SJSA1 (cell line): ENCODE measurements around the gene ATRNL1. TPM values are rescaled to one million over a fixed set of nuclear protein-coding genes. Genes with fewer than 3 reads are reported as not detected.

Experiments
- DNase-seq, 2 experiments: peaks; one replicate each; pipeline ENCODE4 v3.0.0-alpha.2; 2015 to 2020; ENCODE audit warnings: low spot score in 2 of 2, low read depth in 1 of 2
- H3K27ac ChIP-seq: fragments of 250-450 bp; sonication (Bioruptor Pico); 2 replicates; pipeline ENCODE4 v1.5.1; 2020; ENCODE audit warnings: mild to moderate bottlenecking, moderate library complexity
- H3K27me3 ChIP-seq: fragments of 250-450 bp; sonication (Bioruptor Pico); replicated peaks from 2 replicates; pipeline ENCODE4 v1.5.1; 2020; ENCODE audit warnings: mild to moderate bottlenecking, moderate library complexity
- H3K36me3 ChIP-seq: fragments of 250-450 bp; sonication (Bioruptor Pico); 2 replicates; pipeline ENCODE4 v1.5.1; 2020; ENCODE audit warnings: mild to moderate bottlenecking
- H3K4me1 ChIP-seq: fragments of 250-450 bp; sonication (Bioruptor Pico); replicated peaks from 2 replicates; pipeline ENCODE4 v1.6.1; 2021; ENCODE audit warnings: mild to moderate bottlenecking
- H3K4me3 ChIP-seq: fragments of 250-450 bp; sonication (Bioruptor Pico); 2 replicates; pipeline ENCODE4 v1.5.1; 2020; ENCODE audit warnings: mild to moderate bottlenecking
- H3K9me3 ChIP-seq: fragments of 250-450 bp; sonication (Bioruptor Pico); replicated peaks from 2 replicates; pipeline ENCODE4 v1.5.1; 2020; ENCODE audit warnings: mild to moderate bottlenecking
- total RNA-seq: library from RNA; depleted of rRNA; stranded (reverse); fragments of >200 nt; shearing (Covaris generic); gene quantifications from 2 replicates; pipeline ENCODE4 v1.2.3, GENCODE V29; 2014

ATRNL1 gene
- total RNA-seq, 1 experiment from 2014 or later = 32.1 TPM

GRCh38 chr10:115063701-115064658, 29.2 kb upstream of the ATRNL1 start:
- DNase-seq = no peak
- H3K27ac ChIP-seq = no peak overlapping the region
- 0 out of 2 replicates have a peak, but pooled peaks cover 2% of the 10 kb centered on the region for H3K27me3 ChIP-seq
- H3K36me3 ChIP-seq = no peaks in the 10 kb centered on the region
- H3K9me3 ChIP-seq = no peaks in the 10 kb centered on the region
- no peak overlapping the region for H3K4me3 ChIP-seq
- no peaks in the 10 kb centered on the region for H3K4me1 ChIP-seq

- no peak for DNase-seq
- H3K27me3 ChIP-seq = 0 out of 2 replicates have a peak, but pooled peaks cover 2% of the 10 kb centered on the region
Measured at GRCh38 chr10:115065801-115066200, 27.4 kb upstream of the ATRNL1 start.

GRCh38 chr10:115066528-115066927, 26.6 kb upstream of the ATRNL1 start:
- Histone ChIP-seq H3K4me3 (no peak overlapping the region), H3K27me3 (peaks cover 4% of the 10 kb centered on the region; the same call in 1 of the 2 replicates), H3K4me1 (no peaks in the 10 kb centered on the region), H3K9me3 (no peaks in the 10 kb centered on the region), H3K27ac (no peak overlapping the region), H3K36me3 (no peaks in the 10 kb centered on the region)
- DNase-seq = no peak

More at GRCh38 chr10:115065801-115066200, 27.4 kb upstream of the ATRNL1 start:
- no peaks in the 10 kb centered on the region for H3K36me3 ChIP-seq
- H3K4me1 ChIP-seq = no peaks in the 10 kb centered on the region
- no peaks in the 10 kb centered on the region for H3K9me3 ChIP-seq
- H3K4me3 ChIP-seq = no peak overlapping the region
- no peak overlapping the region for H3K27ac ChIP-seq

GRCh38 chr10:115073796-115074195, 19.4 kb upstream of the ATRNL1 start:
- no peak for DNase-seq
- Histone ChIP-seq H3K27ac (no peak overlapping the region), H3K4me3 (no peak overlapping the region), H3K36me3 (no peaks in the 10 kb centered on the region), H3K9me3 (no peaks in the 10 kb centered on the region), H3K27me3 (peaks cover 14% of the 10 kb centered on the region), H3K4me1 (no peaks in the 10 kb centered on the region)

GRCh38 chr10:115082506-115082905, 10.7 kb upstream of the ATRNL1 start:
- no peaks in the 10 kb centered on the region for H3K36me3 ChIP-seq
- H3K9me3 ChIP-seq = peaks cover 6% of the 10 kb centered on the region; the same call in 1 of the 2 replicates
- DNase-seq = no peak
- H3K27ac ChIP-seq = no peak overlapping the region
- H3K4me1 ChIP-seq = peaks cover 13% of the 10 kb centered on the region
- H3K4me3 ChIP-seq = no peak overlapping the region
- no peaks in the 10 kb centered on the region for H3K27me3 ChIP-seq

GRCh38 chr10:115084277-115084850, 8.8 kb upstream of the ATRNL1 start:
- Histone ChIP-seq H3K4me1 (peaks cover 13% of the 10 kb centered on the region), H3K36me3 (no peaks in the 10 kb centered on the region), H3K4me3 (no peak overlapping the region), H3K27ac (no peak overlapping the region), H3K9me3 (peaks cover 6% of the 10 kb centered on the region; the same call in 1 of the 2 replicates), H3K27me3 (no peaks in the 10 kb centered on the region)
- no peak for DNase-seq

GRCh38 chr10:115091161-115091560, 2.0 kb upstream of the ATRNL1 start:
- peaks cover 6% of the 10 kb centered on the region; the same call in 1 of the 2 replicates for H3K9me3 ChIP-seq
- H3K27ac ChIP-seq = no peak overlapping the region
- H3K4me3 ChIP-seq = no peak overlapping the region
- peaks cover 16% of the 10 kb centered on the region for H3K4me1 ChIP-seq
- no peaks in the 10 kb centered on the region for H3K27me3 ChIP-seq
- DNase-seq = no peak
- H3K36me3 ChIP-seq = peaks cover 6% of the 10 kb centered on the region; the same call in 1 of the 2 replicates

GRCh38 chr10:115092258-115092554, 959 bp upstream of the ATRNL1 start:
- Histone ChIP-seq H3K9me3 (peaks cover under 1% of the 10 kb centered on the region; the same call in 1 of the 2 replicates), H3K36me3 (peaks cover 6% of the 10 kb centered on the region; the same call in 1 of the 2 replicates), H3K27me3 (no peaks in the 10 kb centered on the region), H3K4me1 (peaks cover 16% of the 10 kb centered on the region), H3K27ac (no peak overlapping the region), H3K4me3 (peak overlapping the region; percentile 95)
- no peak for DNase-seq

GRCh38 chr10:115092555-115093285, 445 bp upstream of the ATRNL1 start:
- Histone ChIP-seq H3K4me1 (peaks cover 16% of the 10 kb centered on the region), H3K4me3 (peak overlapping the region; percentile 95), H3K27me3 (no peaks in the 10 kb centered on the region), H3K27ac (peak overlapping the region; percentile 88), H3K9me3 (no peaks in the 10 kb centered on the region), H3K36me3 (peaks cover 6% of the 10 kb centered on the region; the same call in 1 of the 2 replicates)
- DNase-seq = peak; percentile 55 to 59

- no peak overlapping the region for H3K27ac ChIP-seq
- no peak for DNase-seq
- no peaks in the 10 kb centered on the region for H3K9me3 ChIP-seq
- H3K4me3 ChIP-seq = peak overlapping the region; percentile 95
- no peaks in the 10 kb centered on the region for H3K27me3 ChIP-seq
- H3K36me3 ChIP-seq = peaks cover 6% of the 10 kb centered on the region; the same call in 1 of the 2 replicates
- peaks cover 16% of the 10 kb centered on the region for H3K4me1 ChIP-seq
Measured at GRCh38 chr10:115093776-115094408, 727 bp downstream of the ATRNL1 start.

GRCh38 chr10:115094416-115095140, 1.4 kb downstream of the ATRNL1 start:
- H3K27ac ChIP-seq = no peak overlapping the region

GRCh38 chr10:115095758-115096157, 2.6 kb downstream of the ATRNL1 start:
- H3K27me3 ChIP-seq = no peaks in the 10 kb centered on the region
- no peak for DNase-seq
- no peak overlapping the region for H3K27ac ChIP-seq
- H3K9me3 ChIP-seq = no peaks in the 10 kb centered on the region
- peaks cover 6% of the 10 kb centered on the region; the same call in 1 of the 2 replicates for H3K36me3 ChIP-seq
- H3K4me1 ChIP-seq = peaks cover 16% of the 10 kb centered on the region
- H3K4me3 ChIP-seq = no peak overlapping the region

More at GRCh38 chr10:115094416-115095140, 1.4 kb downstream of the ATRNL1 start:
- H3K27me3 ChIP-seq = no peaks in the 10 kb centered on the region
- H3K9me3 ChIP-seq = no peaks in the 10 kb centered on the region
- peaks cover 16% of the 10 kb centered on the region for H3K4me1 ChIP-seq
- no peak for DNase-seq
- H3K4me3 ChIP-seq = peak overlapping the region; percentile 95
- H3K36me3 ChIP-seq = peaks cover 6% of the 10 kb centered on the region; the same call in 1 of the 2 replicates
